Hematopoietic multipotent progenitor cell treated with erythropoietin and hydrocortisone succinate and interleukin-3 and kit ligand, for 17 days (in vitro differentiated cells): ENCODE data around the gene HSD17B14.
"Not testable (repeated sequence)": the region's sequence is repeated elsewhere in the genome, so short reads cannot be mapped to it uniquely, and the experiment has no call there.

Experiments used
- DNase-seq: peaks from one replicate; pipeline ENCODE4 v3.0.0-alpha.2; 2015; ENCODE audit warnings: low spot score

HSD17B14 gene

DNA sequence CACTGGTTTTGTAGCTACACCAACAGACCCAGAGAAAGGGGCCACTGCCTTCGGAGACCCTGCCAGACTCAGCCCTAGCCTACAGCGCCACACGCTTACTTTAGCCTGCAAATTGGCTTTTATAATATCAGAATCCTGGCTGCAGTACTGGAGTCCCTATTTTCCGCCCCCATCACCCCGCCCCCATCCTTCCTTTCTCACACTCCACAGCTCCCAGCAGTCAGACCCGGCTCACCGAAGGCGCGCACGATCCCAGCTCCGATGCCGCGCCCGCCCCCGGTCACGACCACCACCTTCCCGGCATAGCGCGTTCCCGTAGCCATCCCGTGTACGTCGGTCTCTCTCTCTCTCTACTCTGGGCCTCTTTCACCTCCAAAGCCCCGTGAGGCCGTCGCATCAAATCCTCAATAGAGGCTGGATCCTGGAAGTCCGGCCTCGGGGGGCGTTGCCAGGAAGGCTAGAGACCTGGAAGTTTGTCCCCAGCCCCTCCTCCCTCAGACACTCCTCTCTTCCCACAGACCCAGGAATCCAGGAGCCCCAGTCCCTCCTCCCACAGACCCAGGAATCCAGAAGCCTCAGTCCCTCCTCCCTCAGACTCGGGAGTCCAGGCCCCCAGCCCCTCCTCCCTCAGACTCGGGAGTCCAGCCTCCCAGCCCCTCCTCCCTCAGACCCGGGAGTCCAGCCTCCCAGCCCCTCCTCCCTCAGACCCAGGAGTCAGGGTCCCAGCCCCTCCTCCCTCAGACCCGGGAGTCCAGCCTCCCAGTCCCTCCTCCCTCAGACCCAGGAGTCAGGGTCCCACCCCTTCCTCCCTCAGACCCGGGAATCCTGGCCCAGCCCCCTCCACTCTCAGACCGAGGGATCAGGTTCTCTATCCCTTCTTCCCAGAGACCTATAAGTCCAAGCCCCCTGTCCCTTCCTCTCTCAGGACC lies at the start of gene HSD17B14:
TSS of gene HSD17B14 (minus strand) at position 403 of the 929 bp plus-strand sequence. CDS start at position 323, 80 bp downstream.
- peak; percentile 17 for DNase-seq

DNA sequence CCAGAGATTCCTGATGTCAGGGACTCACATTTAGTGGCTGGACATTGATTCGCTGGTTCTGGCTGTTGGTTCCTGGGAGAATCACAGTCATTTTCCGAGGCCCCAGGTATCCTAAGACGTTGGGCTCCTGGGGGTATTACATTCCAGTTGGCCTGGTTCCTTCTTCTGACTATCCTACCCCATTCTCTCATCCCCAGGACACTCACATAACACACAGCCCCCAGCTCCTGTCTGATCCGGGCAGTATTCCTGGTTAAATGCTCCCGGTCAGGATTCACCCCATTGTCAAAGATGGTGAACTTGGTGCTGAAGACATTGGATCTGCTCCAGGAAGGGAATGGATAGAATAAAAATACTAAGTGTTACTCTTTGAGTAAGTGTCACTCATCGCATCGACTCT lies 47.4 kb upstream of the HSD17B14 start:
- peak; percentile 21 for DNase-seq

DNA sequence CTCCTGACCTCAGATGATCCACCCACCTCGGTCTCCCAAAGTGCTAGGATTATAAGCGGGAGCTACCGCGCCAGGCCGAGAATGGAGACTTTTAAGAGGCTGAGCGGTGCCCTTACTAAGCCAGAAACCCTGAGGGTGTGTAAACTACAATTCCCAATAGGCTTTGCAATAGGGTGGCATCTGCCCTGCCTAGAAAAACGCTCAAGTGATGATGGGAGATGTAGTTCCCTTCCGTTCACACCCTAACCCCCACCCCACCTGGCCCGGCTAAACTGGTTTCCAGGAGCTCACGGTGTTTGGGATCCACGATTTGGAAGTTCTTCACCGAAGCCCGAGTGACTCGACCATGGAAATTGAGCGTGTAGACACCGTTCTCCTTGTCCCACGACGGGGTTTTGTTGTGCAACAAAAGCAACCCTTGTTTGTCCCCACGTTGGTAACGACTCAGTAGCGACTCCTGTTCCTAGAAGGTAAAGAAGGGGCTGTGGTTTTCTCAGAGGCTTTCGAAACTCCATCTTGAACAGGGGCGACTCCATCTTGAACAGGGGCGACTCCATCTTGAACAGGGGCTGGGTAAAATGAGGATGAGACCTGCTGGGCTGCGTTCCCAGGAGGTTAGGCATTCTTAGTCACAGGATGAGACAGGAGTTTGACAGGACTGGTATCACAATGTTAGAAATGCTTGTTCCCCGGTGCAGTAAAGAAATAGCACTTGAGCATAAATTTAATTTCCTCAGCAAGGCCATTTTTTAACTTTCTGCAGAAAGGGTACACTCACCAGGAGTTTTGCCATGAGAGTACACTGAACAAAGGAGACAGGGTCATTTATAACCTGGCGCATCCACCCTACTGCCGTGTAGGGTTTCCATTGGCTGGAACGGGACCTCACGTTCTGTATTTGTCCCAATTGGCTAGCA lies 45.7 kb upstream of the HSD17B14 start:
- DNase-seq = peak; percentile 48

DNA sequence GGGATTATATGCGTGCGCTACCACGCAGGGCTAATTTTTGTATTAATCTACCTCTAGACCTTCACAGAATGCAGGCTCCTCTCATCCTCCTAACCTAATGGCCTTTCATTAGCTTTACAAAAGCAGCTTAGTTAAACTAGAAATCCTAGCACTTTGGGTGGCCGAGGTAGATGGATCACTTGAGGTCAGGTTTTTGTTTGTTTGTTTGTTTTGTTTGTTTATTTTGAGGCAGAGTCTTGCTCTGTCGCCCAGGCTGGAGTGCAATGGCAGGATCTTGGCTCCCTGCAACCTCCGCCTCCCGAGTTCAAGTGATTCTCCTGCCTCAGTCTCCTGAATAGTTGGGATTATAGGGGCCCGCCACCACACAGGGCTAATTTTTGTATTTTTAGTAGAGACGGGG lies 43.4 kb upstream of the HSD17B14 start:
- DNase-seq = peak; percentile 28

DNA sequence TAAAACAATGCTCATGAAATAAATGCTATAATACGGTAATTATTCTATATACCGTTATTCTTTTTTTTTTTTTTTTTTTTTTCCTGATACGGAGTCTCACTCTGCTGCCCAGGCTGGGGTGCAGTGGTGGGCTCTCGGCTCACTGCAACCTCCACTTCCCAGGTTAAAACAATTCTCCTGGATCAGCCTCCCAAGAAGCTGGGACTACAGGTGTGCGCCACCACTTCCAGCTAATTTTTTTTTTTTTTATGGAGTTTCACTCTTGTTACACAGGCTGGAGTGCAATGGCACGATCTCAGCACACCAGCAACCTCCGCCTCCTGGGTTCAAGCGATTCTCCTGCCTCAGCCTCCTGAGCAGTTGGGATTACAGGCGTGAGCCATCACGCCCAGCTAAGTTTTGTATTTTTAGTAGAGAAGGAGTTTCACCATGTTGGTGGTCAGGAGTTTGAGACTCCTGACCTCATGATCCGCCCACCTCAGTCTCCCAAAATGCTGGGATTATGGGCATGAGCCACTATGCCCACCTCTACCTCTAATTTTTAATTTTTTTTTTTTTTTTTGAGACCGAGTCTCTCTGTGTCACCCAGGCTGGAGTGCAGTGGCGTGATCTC lies 42.8 kb upstream of the HSD17B14 start:
- DNase-seq = no peak

DNA sequence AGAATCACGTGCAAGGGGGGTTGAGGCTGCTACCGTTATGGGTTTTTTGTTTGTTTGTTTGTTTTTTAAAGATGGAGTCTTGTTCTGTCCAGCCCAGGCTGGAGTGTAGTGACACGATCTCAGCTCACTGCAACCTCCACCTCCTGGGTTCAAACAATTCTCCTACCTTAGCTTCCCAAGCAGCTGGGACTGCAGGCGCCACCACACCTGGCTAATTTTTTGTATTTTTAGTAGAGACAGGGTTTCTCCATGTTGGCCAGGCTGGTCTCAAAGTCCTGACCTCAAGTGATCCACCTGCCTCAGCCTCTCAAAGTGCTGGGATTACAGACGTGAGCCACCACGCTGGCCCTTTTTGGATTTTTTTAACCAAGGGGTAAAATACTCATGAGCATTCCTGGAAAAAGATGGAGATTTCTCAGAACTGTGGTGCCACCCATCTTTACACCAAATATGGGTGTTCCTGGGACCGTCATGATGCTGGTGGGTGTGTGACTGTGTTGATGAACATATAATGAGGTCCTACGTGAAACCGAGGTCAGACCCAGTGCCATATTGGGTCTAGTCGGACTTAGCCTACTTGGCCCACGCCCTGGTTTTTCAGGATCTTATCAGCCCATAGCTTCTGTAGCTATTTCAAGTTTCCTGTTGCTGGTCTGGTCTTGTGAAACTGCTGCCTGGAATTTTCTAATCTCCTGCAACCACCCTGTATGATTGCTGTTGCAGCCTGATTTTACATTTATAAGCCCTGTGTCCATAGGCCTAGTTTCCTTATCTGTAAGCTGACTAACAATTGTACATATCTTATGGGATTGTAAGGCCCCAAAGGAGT lies 42.1 kb upstream of the HSD17B14 start:
- peak; percentile 92 for DNase-seq

DNA sequence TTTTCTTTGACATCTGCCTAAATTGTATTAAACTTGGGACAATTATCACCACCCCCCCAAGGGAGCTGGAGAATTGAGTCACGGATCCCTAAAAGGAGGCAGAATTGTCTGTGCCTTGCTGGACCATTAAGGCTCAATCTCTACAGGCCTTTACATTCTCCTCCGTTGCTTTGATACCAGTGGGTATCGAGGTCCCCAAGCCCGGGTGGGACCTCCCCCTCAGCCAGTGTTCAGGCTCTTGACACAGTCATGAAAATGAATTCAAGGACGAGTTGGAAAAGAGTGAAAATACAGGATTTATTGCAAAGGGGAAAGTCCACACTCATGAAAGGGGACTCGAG lies 41.5 kb upstream of the HSD17B14 start:
- peak; percentile 68 for DNase-seq

DNA sequence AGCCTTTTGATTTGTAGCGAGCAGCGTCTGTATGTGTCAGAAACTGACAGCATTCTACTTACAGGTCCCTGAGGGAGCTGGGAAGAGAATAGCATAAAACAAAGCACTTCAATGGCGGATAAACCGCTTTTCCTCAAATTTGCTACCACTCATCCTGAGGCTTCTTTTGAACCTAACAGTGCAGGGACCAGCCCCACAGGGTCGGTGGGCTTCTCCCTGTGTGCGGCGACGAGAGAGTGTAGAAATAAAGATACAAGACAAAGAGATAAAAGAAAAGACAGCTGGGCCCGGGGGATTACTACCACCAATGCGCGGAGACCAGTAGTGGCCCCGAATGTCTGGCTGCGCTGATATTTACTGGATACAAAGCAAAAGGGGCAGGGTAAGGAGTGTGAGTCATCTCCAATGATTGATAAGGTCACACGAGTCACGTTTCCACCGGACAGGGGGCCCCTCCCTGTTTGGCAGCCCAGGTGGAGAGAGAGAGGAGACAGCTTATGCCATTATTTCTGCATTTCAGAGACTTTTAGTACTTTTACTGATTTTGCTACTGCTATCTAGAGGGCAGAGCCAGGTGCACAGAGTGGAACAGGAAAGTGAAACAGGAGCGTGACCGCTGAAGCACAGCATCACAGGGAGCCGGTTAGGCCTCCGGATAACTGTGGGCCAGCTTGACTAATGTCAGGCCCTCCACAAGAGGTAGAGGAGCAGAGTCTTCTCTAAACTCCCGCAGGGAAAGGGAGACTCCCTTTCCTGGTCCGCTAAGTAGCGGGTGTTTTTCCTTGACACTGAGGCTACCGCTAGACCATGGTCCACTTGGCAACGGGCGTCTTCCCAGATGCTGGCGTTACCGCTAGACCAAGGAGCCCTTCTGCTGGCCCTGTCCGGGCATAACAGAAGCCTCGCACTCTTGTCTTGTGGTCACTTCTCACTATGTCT lies 40.0 kb upstream of the HSD17B14 start:
- peak; percentile 92 for DNase-seq

DNA sequence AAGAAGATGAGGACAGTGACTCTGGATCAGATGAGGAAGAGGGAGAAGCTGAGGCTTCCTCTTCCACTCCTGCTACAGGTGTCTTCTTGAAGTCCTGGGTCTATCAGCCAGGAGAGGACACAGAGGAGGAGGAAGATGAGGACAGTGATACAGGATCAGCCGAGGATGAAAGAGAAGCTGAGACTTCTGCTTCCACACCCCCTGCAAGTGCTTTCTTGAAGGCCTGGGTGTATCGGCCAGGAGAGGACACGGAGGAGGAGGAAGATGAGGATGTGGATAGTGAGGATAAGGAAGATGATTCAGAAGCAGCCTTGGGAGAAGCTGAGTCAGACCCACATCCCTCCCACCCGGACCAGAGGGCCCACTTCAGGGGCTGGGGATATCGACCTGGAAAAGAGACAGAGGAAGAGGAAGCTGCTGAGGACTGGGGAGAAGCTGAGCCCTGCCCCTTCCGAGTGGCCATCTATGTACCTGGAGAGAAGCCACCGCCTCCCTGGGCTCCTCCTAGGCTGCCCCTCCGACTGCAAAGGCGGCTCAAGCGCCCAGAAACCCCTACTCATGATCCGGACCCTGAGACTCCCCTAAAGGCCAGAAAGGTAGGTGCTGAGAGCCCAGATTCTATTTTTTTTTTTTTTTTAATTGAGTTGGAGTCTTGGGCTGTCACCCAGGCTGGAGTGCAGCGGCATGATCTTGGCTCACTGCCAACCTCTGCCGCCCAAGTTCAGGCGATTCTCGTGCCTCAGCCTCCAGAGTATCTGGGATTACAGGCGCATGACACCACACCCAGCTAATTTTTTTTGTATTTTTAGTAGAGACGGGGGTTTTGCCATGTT lies 38.2 kb upstream of the HSD17B14 start:
- peak; percentile 90 for DNase-seq

DNA sequence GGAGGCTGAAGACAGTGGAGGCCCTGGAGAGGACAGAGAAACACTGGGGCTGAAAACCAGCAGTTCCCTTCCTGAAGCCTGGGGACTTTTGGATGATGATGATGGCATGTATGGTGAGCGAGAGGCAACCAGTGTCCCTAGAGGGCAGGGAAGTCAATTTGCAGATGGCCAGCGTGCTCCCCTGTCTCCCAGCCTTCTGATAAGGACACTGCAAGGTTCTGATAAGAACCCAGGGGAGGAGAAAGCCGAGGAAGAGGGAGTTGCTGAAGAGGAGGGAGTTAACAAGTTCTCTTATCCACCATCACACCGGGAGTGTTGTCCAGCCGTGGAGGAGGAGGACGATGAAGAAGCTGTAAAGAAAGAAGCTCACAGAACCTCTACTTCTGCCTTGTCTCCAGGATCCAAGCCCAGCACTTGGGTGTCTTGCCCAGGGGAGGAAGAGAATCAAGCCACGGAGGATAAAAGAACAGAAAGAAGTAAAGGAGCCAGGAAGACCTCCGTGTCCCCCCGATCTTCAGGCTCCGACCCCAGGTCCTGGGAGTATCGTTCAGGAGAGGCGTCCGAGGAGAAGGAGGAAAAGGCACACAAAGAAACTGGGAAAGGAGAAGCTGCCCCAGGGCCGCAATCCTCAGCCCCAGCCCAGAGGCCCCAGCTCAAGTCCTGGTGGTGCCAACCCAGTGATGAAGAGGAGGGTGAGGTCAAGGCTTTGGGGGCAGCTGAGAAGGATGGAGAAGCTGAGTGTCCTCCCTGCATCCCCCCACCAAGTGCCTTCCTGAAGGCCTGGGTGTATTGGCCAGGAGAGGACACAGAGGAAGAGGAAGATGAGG lies 37.4 kb upstream of the HSD17B14 start:
- peak; percentile 96 for DNase-seq

DNA sequence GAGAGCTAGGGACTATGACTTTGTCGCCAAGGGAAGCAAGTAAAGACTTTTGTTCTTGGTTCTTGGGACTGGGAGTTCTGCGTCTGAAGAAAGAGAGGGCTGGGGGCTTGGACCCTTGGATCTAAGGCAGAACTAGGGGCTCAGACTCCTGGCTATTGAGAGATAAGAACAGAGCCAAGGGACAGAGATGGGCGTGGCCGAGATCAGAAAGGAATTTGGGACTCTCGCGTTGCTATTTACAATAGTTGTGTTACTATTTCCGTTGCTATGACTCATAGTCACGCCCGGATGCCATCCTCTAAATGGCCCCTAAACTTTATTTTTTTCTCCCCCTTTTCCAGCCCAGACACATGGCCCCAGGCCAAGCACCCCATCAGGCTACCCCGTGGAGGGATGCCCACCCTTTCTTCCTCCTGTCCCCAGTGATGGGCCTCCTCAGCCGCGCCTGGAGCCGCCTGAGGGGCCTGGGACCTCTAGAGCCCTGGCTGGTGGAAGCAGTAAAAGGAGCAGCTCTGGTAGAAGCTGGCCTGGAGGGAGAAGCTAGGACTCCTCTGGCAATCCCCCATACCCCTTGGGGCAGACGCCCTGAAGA lies 36.7 kb upstream of the HSD17B14 start:
- peak; percentile 93 for DNase-seq

DNA sequence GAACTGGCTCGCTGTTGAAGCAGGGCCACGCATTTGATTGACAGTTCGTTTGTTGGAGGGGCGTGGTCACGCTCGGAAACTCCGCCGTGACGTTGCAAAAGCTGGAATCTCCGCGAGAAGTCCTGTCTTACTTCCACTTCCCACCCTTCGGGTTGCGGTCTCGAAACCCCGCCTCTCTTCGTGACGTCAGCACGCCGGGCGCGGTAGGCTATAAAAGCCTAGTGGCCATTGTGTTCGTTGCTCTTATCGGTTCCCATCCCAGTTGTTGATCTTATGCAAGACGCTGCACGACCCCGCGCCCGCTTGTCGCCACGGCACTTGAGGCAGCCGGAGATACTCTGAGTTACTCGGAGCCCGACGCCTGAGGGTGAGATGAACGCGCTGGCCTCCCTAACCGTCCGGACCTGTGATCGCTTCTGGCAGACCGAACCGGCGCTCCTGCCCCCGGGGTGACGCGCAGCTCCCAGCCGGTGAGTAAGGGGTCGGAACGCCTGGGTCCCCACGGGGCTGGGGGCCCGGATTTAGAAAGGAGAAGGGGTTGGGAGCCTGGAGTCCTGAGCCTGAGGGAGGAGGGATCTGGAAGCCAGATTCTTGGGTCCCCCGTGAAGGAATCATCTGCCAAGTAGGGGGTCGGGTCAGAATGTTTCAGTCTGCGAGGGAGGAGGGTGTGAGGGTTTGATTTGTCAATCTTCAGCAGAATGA lies 36.0 kb upstream of the HSD17B14 start, which contains the start of gene PPP1R15A:
TSS of gene PPP1R15A (plus strand) at position 240 of the 702 bp plus-strand sequence. CDS start 813 bp downstream, outside the sequence.
- DNase-seq = peak; percentile 100

DNA sequence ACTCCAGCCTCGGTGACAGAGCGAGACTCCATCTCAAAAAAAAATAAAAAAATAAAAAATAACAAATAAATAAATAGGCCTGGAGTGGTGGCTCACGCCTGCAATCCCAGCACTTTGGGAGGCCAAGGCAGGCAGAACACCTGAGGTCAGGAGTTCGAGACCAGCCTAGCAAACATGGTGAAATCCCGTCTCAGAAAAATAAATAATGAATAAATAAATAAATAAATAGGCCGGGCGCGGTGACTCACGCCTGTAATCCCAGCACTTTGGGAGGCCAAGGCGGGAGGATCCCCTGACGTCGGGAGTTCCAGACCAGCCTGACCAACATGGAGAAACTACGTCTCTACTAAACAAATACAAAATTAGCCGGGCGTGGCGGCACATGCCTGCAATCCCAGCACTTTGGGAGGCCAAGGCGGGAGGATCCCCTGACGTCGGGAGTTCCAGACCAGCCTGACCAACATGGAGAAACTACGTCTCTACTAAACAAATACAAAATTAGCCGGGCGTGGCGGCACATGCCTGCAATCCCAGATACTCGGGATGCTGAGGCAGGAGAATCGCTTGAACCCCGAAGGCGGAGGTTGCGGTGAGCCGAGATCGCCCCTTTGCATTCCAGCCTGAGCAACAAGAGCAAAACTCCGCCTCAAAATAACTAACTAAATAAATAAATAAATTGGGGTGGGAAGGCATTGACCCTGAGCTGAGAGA lies 35.3 kb upstream of the HSD17B14 start:
- DNase-seq = not testable (repeated sequence)

DNA sequence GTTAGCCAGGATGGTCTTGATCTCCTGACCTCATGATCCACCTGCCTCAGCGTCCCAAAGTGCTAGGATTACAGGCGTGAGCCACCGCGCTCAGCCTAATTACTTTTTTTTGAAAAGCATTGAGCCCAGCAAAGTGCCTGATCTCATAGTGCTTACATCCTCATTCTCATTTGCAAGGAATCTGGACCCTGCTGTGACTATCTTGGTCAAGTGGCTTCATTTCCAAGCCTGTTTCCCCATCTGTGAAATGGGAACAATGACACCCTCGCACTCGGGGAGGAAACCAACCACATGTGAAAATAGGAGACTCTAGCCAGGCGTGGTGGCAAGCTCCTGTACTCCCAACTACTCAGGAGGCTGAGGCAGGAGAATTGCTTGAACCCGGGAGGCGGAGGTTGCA lies 33.8 kb upstream of the HSD17B14 start:
- no peak for DNase-seq

DNA sequence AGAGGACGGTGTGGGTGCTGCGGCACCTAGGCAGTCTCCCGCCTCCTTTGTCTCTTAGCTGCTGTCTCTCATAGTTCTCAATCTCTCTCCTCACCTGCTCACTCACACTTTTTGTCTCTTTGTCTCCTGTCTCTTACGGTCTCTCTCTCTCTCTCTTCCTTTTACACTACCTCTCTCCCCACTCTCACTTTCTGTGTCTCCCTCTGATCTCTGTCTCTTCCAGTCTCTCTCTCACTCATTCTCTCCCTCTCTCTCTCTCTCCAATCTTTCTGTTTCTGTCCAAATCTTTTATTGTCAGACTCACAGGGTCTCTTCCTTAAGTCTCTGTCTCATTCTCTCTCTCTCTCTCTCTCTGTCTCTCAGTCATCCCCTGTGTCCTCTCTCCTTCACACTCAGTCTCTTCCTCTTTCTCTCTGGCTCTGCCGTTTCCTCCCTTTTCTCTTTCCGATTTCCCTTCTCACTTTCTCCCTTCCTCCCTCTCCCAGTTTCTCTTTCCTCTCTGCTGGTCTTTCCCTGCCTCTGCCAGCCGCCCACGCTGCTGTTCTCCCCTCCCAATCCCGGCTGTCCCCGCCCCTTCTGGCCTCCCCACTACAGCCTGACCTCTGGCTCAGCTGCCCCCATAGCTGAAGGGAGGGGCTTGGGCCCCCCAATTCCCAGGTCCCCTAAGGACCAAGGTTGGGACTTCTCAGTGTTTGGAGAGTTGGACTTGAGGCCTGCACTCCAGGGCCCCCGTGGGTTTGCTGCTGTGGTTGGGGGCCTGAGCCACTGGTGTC lies 32.0 kb upstream of the HSD17B14 start, which contains the start of gene PLEKHA4:
TSS of gene PLEKHA4 (minus strand) at position 504 of the 773 bp plus-strand sequence. CDS start 997 bp downstream, outside the sequence.
- DNase-seq = no peak

DNA sequence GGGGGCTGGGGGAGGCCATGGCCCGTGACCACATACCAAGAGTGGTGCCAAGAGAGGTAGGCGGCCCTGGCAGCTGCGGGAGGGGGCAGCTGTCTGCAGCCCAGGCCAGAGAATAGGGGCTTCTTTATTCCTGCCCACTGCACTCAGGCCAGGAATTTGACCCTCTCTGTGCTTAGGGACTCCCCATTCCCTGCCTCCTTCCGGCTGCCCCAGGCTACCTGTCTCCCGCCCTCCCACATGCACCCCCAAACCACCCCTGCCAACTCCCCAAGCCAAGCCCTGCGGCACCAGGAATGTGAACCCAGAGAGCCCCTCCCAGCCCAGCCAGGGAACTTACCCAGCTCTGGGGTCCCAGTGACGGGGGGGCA lies 31.4 kb upstream of the HSD17B14 start:
- DNase-seq = no peak
